HEK293 (cell line): ENCODE results near the gene ARID3B.
A peak's percentile ranks its signal among the peaks of the same experiment; 100 is the strongest.

Experiments used
- AEBP2 ChIP-seq: fragments of 450-650 bp; formaldehyde crosslinking; IDR thresholded peaks from 2 replicates; pipeline ENCODE4 v1.5.1; 2016; ENCODE audit warnings: missing biosample characterization, missing genetic modification characterization, borderline replicate concordance
- GLI4 ChIP-seq: fragments of 450-650 bp; formaldehyde crosslinking; IDR thresholded peaks from 2 replicates; pipeline ENCODE4 v1.5.1; 2016; ENCODE audit warnings: missing biosample characterization, missing genetic modification characterization
- HIC1 ChIP-seq: fragments of 450-650 bp; formaldehyde crosslinking; IDR thresholded peaks from 2 replicates; pipeline ENCODE4 v1.5.1; 2016; ENCODE audit warnings: missing biosample characterization, missing genetic modification characterization
- HOXA7 ChIP-seq: sonication (generic); formaldehyde crosslinking; IDR thresholded peaks from 2 replicates; pipeline ENCODE4 v1.8.1; 2022; ENCODE audit warnings: missing genetic modification reagents, borderline replicate concordance
- HOXC10 ChIP-seq: sonication (generic); formaldehyde crosslinking; IDR thresholded peaks from 2 replicates; pipeline ENCODE4 v1.8.1; 2023; ENCODE audit warnings: mild to moderate bottlenecking, missing genetic modification reagents
- KLF16 ChIP-seq: fragments of 450-650 bp; formaldehyde crosslinking; IDR thresholded peaks from 2 replicates; pipeline ENCODE4 v1.5.1; 2017; ENCODE audit warnings: missing biosample characterization, missing genetic modification characterization
- MYNN ChIP-seq: fragments of 450-650 bp; formaldehyde crosslinking; IDR thresholded peaks from 2 replicates; pipeline ENCODE4 v1.5.1; 2016; ENCODE audit warnings: missing biosample characterization, missing genetic modification characterization, borderline replicate concordance
- OSR2 ChIP-seq: fragments of 450-650 bp; formaldehyde crosslinking; IDR thresholded peaks from 2 replicates; pipeline ENCODE4 v1.5.1; 2016; ENCODE audit warnings: missing biosample characterization, missing genetic modification characterization
- RBAK ChIP-seq: fragments of 450-650 bp; formaldehyde crosslinking; IDR thresholded peaks from 2 replicates; pipeline ENCODE4 v1.5.1; 2016; ENCODE audit warnings: missing biosample characterization, missing genetic modification characterization
- REST ChIP-seq: fragments of 450-650 bp; formaldehyde crosslinking; IDR thresholded peaks from 2 replicates; pipeline ENCODE4 v1.5.1; 2016; ENCODE audit warnings: missing biosample characterization, missing genetic modification characterization
- SALL2 ChIP-seq: fragments of 450-650 bp; formaldehyde crosslinking; IDR thresholded peaks from 2 replicates; pipeline ENCODE4 v1.5.0; 2017; ENCODE audit warnings: missing biosample characterization, mild to moderate bottlenecking, missing genetic modification characterization, borderline replicate concordance
- SCRT2 ChIP-seq: fragments of 450-650 bp; formaldehyde crosslinking; IDR thresholded peaks from 2 replicates; pipeline ENCODE4 v1.5.1; 2016; ENCODE audit warnings: missing biosample characterization, missing genetic modification characterization
- YY2 ChIP-seq: fragments of 450-650 bp; formaldehyde crosslinking; IDR thresholded peaks from 2 replicates; pipeline ENCODE4 v1.5.1; 2016; ENCODE audit warnings: missing biosample characterization, missing genetic modification characterization
- ZBTB10 ChIP-seq: fragments of 450-650 bp; formaldehyde crosslinking; IDR thresholded peaks from 2 replicates; pipeline ENCODE4 v1.5.1; 2016; ENCODE audit warnings: missing biosample characterization, missing genetic modification characterization
- ZBTB49 ChIP-seq: fragments of 450-650 bp; formaldehyde crosslinking; IDR thresholded peaks from 2 replicates; pipeline ENCODE4 v1.5.1; 2016; ENCODE audit warnings: missing biosample characterization, missing genetic modification characterization, low read depth
- ZBTB6 ChIP-seq: fragments of 450-650 bp; formaldehyde crosslinking; IDR thresholded peaks from 2 replicates; pipeline ENCODE4 v1.5.1; 2017; ENCODE audit warnings: missing biosample characterization, missing genetic modification characterization
- ZNF10 ChIP-seq: fragments of 450-650 bp; formaldehyde crosslinking; IDR thresholded peaks from 2 replicates; pipeline ENCODE4 v1.5.1; 2017; ENCODE audit warnings: missing biosample characterization, missing genetic modification characterization
- ZNF140 ChIP-seq: fragments of 450-650 bp; formaldehyde crosslinking; IDR thresholded peaks from 2 replicates; pipeline ENCODE4 v1.5.1; 2016; ENCODE audit warnings: missing biosample characterization, missing genetic modification characterization
- ZNF19 ChIP-seq: fragments of 450-650 bp; formaldehyde crosslinking; IDR thresholded peaks from 2 replicates; pipeline ENCODE4; 2016; ENCODE audit warnings: missing biosample characterization, missing genetic modification characterization, low read depth
- ZNF248 ChIP-seq: fragments of 450-650 bp; formaldehyde crosslinking; IDR thresholded peaks from 2 replicates; pipeline ENCODE4 v1.5.1; 2017; ENCODE audit warnings: missing biosample characterization, missing genetic modification characterization
- ZNF391 ChIP-seq: fragments of 450-650 bp; formaldehyde crosslinking; IDR thresholded peaks from 2 replicates; pipeline ENCODE4 v1.5.1; 2016; ENCODE audit warnings: low read depth, missing biosample characterization, missing genetic modification characterization, borderline replicate concordance
- ZNF521 ChIP-seq: fragments of 450-650 bp; formaldehyde crosslinking; IDR thresholded peaks from 2 replicates; pipeline ENCODE4 v1.5.1; 2017; ENCODE audit warnings: missing biosample characterization, mild to moderate bottlenecking, missing genetic modification characterization
- ZNF561 ChIP-seq: fragments of 450-650 bp; IDR thresholded peaks from 2 replicates; pipeline ENCODE4 v1.5.1; 2018; ENCODE audit warnings: missing biosample characterization, missing genetic modification characterization, borderline replicate concordance
- ZNF658 ChIP-seq: fragments of 450-650 bp; formaldehyde crosslinking; IDR thresholded peaks from 2 replicates; pipeline ENCODE4; 2016; ENCODE audit warnings: missing biosample characterization, missing genetic modification characterization
- ZNF677 ChIP-seq: fragments of 450-650 bp; IDR thresholded peaks from 2 replicates; pipeline ENCODE4 v1.5.0; 2018; ENCODE audit warnings: missing biosample characterization, mild to moderate bottlenecking, missing genetic modification characterization, moderate library complexity
- ZSCAN23 ChIP-seq: fragments of 450-650 bp; formaldehyde crosslinking; IDR thresholded peaks from 2 replicates; pipeline ENCODE4 v1.5.1; 2016; ENCODE audit warnings: missing biosample characterization, missing genetic modification characterization

The ARID3B gene

GRCh38 chr15:74615508-74616365 lies 74.7 kb downstream of the ARID3B start, which contains the start of gene CLK3 (continued):
- TF ChIP-seq ZNF140 (tag by site-specific recombination), result no peak
- peak; percentile 6; the same call in 1 of the 2 replicates for TF ChIP-seq ZNF677 (tag by site-specific recombination)
- peak; percentile 53; the same call in 1 of the 2 replicates for TF ChIP-seq ZNF10 (tag by site-specific recombination)
- peak; percentile 81 for TF ChIP-seq KLF16
- no peak for TF ChIP-seq ZNF658 (tag by site-specific recombination)
- no peak for TF ChIP-seq HOXA7
- no peak for TF ChIP-seq RBAK (tag by site-specific recombination)
- TF ChIP-seq SCRT2 (tag by site-specific recombination), result no peak
- peak; percentile 95 for TF ChIP-seq ZNF561 (tag by site-specific recombination)
- TF ChIP-seq ZBTB49 (tag by site-specific recombination), result no peak
- TF ChIP-seq ZBTB10 (tag by site-specific recombination), result no peak
- TF ChIP-seq ZBTB6, result no peak; the same call in 1 of the 2 replicates
- no peak for TF ChIP-seq YY2 (tag by site-specific recombination)
- no peak for TF ChIP-seq GLI4 (tag by site-specific recombination)
- no peak for TF ChIP-seq MYNN (tag by site-specific recombination)
- no peak for TF ChIP-seq HOXC10 (CRISPR knock-in tag)
- no peak for TF ChIP-seq REST (tag by site-specific recombination)
- TF ChIP-seq ZNF248, result no peak
- peak; percentile 50; the same call in 1 of the 2 replicates for TF ChIP-seq OSR2
- TF ChIP-seq ZNF521 (tag by site-specific recombination), result no peak
- TF ChIP-seq AEBP2 (tag by site-specific recombination), result no peak
- peak; percentile 73; the same call in 1 of the 2 replicates for TF ChIP-seq HIC1 (tag by site-specific recombination)
- no peak for TF ChIP-seq ZNF19
- peak; percentile 41; the same call in 1 of the 2 replicates for TF ChIP-seq ZNF391 (tag by site-specific recombination)
- TF ChIP-seq ZSCAN23, result no peak
- TF ChIP-seq SALL2 (tag by site-specific recombination), result peak; percentile 89; the same call in 1 of the 2 replicates
